Right lobe of liver (tissue), 6 donors: Measurements from ENCODE around the gene PCNT. TPM values are rescaled to one million over a fixed set of nuclear protein-coding genes. Genes with fewer than 3 reads are reported as not detected.
"Not testable (repeated sequence)": the region's sequence is repeated elsewhere in the genome, so short reads cannot be mapped to it uniquely, and the experiment has no call there.

Experiments
- ATAC-seq, 4 donors: fragments of 200-7000 bp; cut with Tn5 transposase; one replicate each; pipeline ENCODE4 v1.9.1; 2020; ENCODE audit warnings: mild to moderate bottlenecking in 4 of 4, moderate library complexity in 4 of 4
- DNase-seq, 3 donors: peaks; one replicate each; pipeline ENCODE4 v3.0.0-alpha.2; 2020
- H3K27ac ChIP-seq, 3 donors: fragments of 200-600 bp; one replicate each; pipeline ENCODE4 v1.8.0; 2022
- H3K27me3 ChIP-seq, 2 donors: fragments of 200-600 bp; one replicate each; pipeline ENCODE4 v1.8.0; 2022
- H3K36me3 ChIP-seq, 4 donors: fragments of 200-600 bp; sonication (generic) in 1 of 4; one replicate each; pipeline versions ENCODE4 v1.5.1 to v1.8.0; 2017 to 2022; ENCODE audit warnings: control low read depth in 1 of 4
- H3K4me1 ChIP-seq, 4 donors: fragments of 200-600 bp; sonication (generic) in 1 of 4; one replicate each; pipeline versions ENCODE4 v1.5.1 to v1.8.0; 2017 to 2022; ENCODE audit warnings: control low read depth in 1 of 4
- H3K4me3 ChIP-seq, 3 donors: fragments of 200-600 bp; one replicate each; pipeline ENCODE4 v1.8.0; 2022
- H3K9me3 ChIP-seq, 4 donors: fragments of 200-600 bp; sonication (generic) in 1 of 4; one replicate each; pipeline versions ENCODE4 v1.5.1 to v1.8.0; 2017 to 2022; ENCODE audit warnings: control low read depth in 1 of 4
- CTCF ChIP-seq, 4 donors: fragments of 200-600 bp in 3 of 4; fragments of 450-650 bp in 1 of 4; IDR thresholded peaks; one replicate each; pipeline versions ENCODE4 v1.5.1 to v1.8.0; 2016 to 2022; ENCODE audit warnings: antibody characterized with exemption in 4 of 4, mild to moderate bottlenecking in 2 of 4
- POLR2A ChIP-seq: fragments of 450-650 bp; IDR thresholded peaks from one replicate; pipeline ENCODE4 v1.6.1; 2017; ENCODE audit warnings: antibody characterized with exemption, mild to moderate bottlenecking
- WGBS: methylation state at CpG from one replicate; pipeline ENCODE4 v1.1.6; 2018; ENCODE audit warnings: low coverage, low lambda C conversion rate; ENCODE audit not compliant: insufficient coverage; ENCODE audit errors: missing lambda C conversion rate; 5-methylcytosine and 5-hydroxymethylcytosine counted together
- intact Hi-C, 2 donors: fragments of 100-400 bp; cut with DNase I; formaldehyde crosslinking; loops; one replicate each; pipeline versions ENCODE4 v1.11.2 to v1.14.1; 2022
- total RNA-seq, 6 experiments: library from RNA; depleted of rRNA in 2 of 6; stranded (reverse); fragments of >200 nt in 2 of 6; fragmentation: NEBNext Ultra II Directional in 3 of 6; extraction: Animal tissue kit (Norgen Biotek cat#: 25700) in 3 of 6; gene quantifications; one replicate each; pipeline versions ENCODE4 v1.1.0 to v1.2.4, GENCODE V29; 2016 to 2023
- donor health status: DM: no; HTN: yes; CAD: no.
- donor health status: DM: no; HTN: no; CAD: no.
- donor health status: DM: no; HTN: no; CAD: no.
- donor health status: DM: no; HTN: yes; CAD: no.
- donor health status: DM: no; HTN: yes; CAD: no.

The PCNT gene
- total RNA-seq, 6 experiments from 2014 or later, result 9.9 to 18.2 (median 14.1) TPM

- Histone ChIP-seq H3K36me3 (peaks cover 0 to 24% (median 14%) of the 10 kb centered on the region in 4 donors), H3K4me1 (peaks cover 0 to 8% (median under 1%) of the 10 kb centered on the region in 4 donors), H3K9me3 (no peaks in the 10 kb centered on the region), H3K27me3 (no peaks in the 10 kb centered on the region), H3K4me3 (no peak overlapping the region), H3K27ac (no peak overlapping the region)
- peak in 1 of 3 donors; percentile 15 for DNase-seq
- WGBS, result 100% methylated on average over 1 of the region's 1 CpG
- no peak for ATAC-seq
- intact Hi-C loops, result no loop called here
- no peak for TF ChIP-seq POLR2A
- no peak for TF ChIP-seq CTCF (IDR thresholded peaks at IDR 0.05)
Measured at GRCh38 chr21:46399129-46399528, 75.2 kb downstream of the PCNT start.

GRCh38 chr21:46399686-46400085, 75.7 kb downstream of the PCNT start:
- no peaks in the 10 kb centered on the region for H3K27me3 ChIP-seq
- DNase-seq (peak in 1 of 3 donors; percentile 13), ATAC-seq (no peak)
- H3K36me3 ChIP-seq, result peaks cover 0 to 24% (median 14%) of the 10 kb centered on the region in 4 donors
- WGBS, result 69% methylated on average over 4 of the region's 10 CpGs
- intact Hi-C loops, result no loop called here
- no peak overlapping the region for H3K27ac ChIP-seq
- no peak for TF ChIP-seq POLR2A
- no peak for TF ChIP-seq CTCF (IDR thresholded peaks at IDR 0.05)
- H3K4me1 ChIP-seq, result peaks cover 0 to 4% (median 0%) of the 10 kb centered on the region in 4 donors
- H3K9me3 ChIP-seq, result no peaks in the 10 kb centered on the region
- H3K4me3 ChIP-seq, result no peak overlapping the region

GRCh38 chr21:46401186-46401910, 77.4 kb downstream of the PCNT start:
- Histone ChIP-seq H3K36me3 (peaks cover 0 to 24% (median 14%) of the 10 kb centered on the region in 4 donors), H3K27ac (no peak overlapping the region), H3K9me3 (no peaks in the 10 kb centered on the region), H3K27me3 (no peaks in the 10 kb centered on the region), H3K4me1 (no peaks in the 10 kb centered on the region), H3K4me3 (no peak overlapping the region)
- TF ChIP-seq POLR2A (no peak), CTCF (IDR thresholded peaks at IDR 0.05) (no peak)
- WGBS, result 96% methylated on average over 10 of the region's 13 CpGs
- ATAC-seq, result no peak
- intact Hi-C loops, result no loop called here
- DNase-seq, result peak in 1 of 3 donors; percentile 27

GRCh38 chr21:46402421-46402820, 78.5 kb downstream of the PCNT start:
- TF ChIP-seq POLR2A (no peak), CTCF (IDR thresholded peaks at IDR 0.05) (no peak)
- peak in 1 of 3 donors; percentile 31 for DNase-seq
- no peaks in the 10 kb centered on the region for H3K27me3 ChIP-seq
- 93% methylated on average over 7 of the region's 15 CpGs for WGBS
- H3K36me3 ChIP-seq, result peaks cover 0 to 24% (median 11%) of the 10 kb centered on the region in 4 donors
- H3K4me3 ChIP-seq, result no peak overlapping the region
- no peak overlapping the region for H3K27ac ChIP-seq
- no peaks in the 10 kb centered on the region for H3K4me1 ChIP-seq
- intact Hi-C loops, result no loop called here
- no peak for ATAC-seq
- H3K9me3 ChIP-seq, result no peaks in the 10 kb centered on the region

- H3K27me3 ChIP-seq, intact Hi-C loops, H3K27ac ChIP-seq, H3K9me3 ChIP-seq, ATAC-seq, H3K4me3 ChIP-seq, H3K4me1 ChIP-seq: not testable (repeated sequence)
- 93% methylated on average over 27 of the region's 47 CpGs for WGBS
- H3K36me3 ChIP-seq, result peaks cover 0 to 19% (median 10%) of the 10 kb centered on the region in 4 donors
- peak in 1 of 3 donors; percentile 16 for DNase-seq
Measured at GRCh38 chr21:46403234-46403811, 79.4 kb downstream of the PCNT start.
